AG20443 (cell line): Measurements from ENCODE around the gene PLCD4.

ENCODE experiments used
- DNase-seq: peaks from one replicate; pipeline ENCODE4 v3.0.0; 2012; ENCODE audit warnings: low spot score, mixed read lengths

Gene PLCD4

DNA sequence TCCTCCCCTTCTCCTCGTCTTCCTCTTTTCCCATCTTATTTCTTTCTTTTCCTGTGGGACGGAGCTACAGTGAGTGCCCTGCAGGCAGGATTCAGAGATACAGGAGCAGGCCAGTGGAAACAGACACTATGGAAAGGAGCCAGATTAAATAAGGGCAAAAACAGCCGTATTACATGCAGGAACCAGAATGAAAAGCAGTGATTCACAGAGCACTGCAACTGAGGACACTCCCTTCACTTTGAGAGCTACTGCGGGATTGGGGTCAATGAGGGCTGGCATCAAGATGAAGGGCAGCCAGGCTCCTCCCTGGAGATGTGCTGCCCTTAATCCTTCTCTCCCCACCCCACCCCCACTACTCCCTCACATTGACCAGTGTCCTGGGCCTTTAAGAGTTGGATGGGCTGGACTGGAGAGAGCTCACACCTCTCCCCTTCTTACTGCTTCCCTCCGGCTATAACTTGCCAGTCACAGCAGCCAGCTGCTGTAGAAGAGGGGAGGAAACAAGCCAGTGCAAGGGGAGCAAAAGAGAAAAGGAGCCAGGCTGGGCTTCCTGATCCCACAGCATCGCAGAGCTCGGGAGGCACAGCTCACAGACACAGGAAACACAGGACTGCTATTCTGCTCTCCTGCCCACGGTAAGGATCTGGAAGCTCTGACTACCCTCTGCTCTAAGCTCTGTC, at the start of gene PLCD4:
Gene PLCD4 (plus strand): TSS at position 464 of the 680 bp plus-strand sequence. CDS start 7,841 bp downstream, outside the sequence.
- peak; percentile 82 for DNase-seq

DNA sequence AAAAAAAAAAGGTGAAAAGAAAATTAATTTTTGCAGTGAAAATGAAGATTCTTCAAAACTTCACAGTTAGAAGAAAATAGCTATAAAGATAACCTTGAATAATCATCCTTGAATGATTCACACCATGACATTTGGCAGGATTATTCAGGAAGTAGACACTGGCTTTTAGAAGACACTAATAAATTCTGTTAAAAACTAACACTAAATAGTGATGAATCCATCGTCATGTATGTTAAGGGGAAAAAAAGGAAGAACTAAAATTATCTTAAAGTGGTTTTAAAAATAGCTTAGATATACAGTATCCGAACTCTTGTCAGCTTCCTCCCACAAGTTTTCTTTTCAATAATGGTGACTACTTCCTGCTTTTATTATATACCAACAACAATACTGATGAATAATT, 49.8 kb upstream of the PLCD4 start:
- no peak for DNase-seq

DNA sequence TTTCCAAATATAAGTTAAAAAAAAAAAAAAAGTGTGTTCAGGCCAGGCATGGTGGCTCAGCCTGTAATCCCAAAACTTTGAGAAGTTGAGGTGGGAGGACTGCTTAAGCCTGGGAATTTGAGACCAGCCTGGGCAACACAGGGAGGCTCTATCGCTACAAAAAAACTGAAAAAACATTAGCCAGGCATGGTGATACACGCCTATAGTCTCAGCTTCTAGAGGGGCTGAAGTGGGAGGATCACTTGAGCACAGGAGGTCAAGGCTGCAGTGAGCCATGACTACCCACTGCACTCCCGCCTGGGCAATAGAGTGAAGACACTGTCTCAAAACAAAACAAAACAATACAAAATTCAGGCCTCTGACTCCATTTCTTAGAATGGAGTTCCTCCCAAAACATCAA, 48.7 kb upstream of the PLCD4 start:
- no peak for DNase-seq

DNA sequence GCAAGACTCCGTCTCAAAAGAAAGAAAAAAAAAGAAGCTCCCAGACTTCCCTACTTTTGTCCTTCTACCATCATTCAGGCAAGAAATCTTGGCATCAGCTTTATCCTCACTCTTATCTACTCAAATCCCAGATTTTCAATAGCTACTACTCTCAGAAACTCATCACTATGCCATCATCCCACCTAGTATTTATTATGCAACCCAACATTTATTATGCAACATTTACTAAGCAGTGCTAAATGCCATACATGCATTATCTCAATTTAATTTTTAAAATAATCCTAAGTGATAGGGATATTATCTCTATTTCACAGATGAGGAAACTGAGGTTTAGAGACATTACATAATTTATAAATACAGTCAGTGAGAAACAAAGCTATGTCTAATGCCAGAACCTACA, 43.6 kb upstream of the PLCD4 start:
- DNase-seq = no peak

DNA sequence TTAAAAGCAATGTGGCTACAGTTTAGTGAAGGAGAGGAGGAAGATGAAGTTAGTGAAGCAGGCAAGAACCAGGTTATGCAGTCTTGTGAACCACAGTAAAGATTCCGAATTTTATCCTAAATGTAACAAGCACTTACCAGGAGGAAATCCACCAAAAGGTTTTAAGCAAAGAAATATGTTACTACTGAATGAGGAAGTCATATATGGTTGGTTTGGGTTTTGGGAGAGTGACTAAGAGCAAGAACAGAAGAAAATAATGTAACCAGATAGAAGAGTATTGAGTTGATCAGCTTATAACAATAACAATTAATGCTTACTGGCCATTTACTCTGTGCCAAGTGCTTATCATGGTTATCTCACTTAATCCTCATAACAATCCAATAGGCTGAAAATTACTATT, 41.4 kb upstream of the PLCD4 start:
- DNase-seq = no peak

DNA sequence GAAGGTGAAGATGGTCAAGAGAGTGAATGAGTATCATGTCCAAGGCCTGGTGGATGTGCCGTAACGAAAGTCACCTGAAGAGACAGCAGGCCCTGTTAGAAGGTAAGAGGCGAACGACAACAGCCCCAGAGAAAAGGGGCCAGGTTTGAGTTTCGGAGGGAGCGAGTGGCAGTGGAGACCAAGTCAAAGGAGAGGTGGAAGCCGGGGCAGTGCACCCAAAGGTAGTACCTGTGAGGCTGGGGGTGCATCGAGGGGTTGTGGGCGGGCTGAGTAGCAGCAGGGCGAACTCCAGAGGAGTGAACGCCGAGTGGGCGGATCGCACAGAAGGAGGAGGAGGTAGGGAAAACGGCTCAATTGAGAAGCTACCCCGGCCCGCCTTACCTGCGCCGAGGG, 39.9 kb upstream of the PLCD4 start:
- no peak for DNase-seq

DNA sequence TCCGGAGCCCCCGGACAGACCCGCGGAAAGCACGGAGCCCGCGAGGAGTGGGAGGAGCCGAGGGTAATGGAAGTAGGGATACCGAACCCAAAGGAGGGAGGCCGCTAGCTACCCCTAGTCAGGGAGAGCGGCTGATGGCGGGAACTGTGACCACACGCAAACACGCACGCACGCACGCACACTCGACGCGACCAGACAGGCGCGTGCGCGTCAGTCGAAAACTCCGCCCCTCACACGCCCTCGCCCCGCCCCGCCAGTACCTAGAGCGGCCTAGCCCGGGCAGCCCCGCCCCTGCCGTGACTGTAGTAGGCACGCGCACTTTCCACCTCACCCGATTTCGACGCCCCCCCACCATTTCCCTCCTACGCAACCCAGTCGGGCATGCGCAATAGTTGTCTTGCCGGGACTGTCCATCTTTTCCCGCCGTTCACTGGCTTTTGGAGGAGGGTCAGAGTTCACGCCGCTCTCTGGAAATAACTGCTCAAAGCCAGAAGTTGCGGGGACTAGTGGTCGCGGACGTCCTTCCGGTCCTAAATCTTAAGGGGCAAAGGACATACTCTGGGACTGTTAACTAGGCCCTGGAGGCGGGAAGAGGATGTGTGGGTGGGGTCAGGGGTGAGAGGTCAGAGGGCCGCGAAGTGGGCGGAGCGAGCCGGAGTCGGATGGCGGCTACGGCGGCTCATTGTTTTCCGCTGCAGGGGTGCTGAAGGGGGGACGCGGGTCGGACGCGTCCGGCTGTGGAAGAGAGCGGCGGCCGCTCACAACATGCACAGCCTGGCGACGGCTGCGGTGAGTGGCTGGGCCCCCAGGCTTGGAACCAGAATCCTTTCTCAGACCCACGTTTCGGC, 39.3 kb upstream of the PLCD4 start, which contains the start of the genes CNOT9 and USP37:
Gene CNOT9 (plus strand): TSS at position 650 of the 848 bp plus-strand sequence. CDS start 116 bp downstream, at position 766.
Gene USP37 (minus strand): TSS at position 162 of the 848 bp plus-strand sequence. CDS start 9,698 bp downstream, outside the sequence.
- peak; percentile 100 for DNase-seq

DNA sequence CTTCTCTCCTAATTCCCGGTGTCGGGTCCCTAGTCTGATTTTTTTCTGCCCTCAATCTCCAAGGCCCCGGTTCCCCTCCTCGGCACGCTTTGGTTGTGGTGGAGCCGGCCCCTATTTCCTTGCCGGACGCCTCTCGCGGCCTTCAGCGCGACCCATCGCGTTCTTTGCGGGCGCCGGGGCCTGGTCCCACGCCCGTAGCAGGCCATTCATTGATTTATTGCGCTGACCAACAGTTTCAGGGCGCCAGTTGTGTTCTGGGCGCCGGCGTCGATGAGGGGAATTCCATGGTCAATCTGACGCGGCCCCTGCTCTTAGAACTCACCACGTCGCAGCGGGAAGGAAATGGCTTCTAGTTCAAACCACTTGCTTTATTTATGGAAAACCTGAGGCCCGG, 38.7 kb upstream of the PLCD4 start:
- peak; percentile 63 for DNase-seq

DNA sequence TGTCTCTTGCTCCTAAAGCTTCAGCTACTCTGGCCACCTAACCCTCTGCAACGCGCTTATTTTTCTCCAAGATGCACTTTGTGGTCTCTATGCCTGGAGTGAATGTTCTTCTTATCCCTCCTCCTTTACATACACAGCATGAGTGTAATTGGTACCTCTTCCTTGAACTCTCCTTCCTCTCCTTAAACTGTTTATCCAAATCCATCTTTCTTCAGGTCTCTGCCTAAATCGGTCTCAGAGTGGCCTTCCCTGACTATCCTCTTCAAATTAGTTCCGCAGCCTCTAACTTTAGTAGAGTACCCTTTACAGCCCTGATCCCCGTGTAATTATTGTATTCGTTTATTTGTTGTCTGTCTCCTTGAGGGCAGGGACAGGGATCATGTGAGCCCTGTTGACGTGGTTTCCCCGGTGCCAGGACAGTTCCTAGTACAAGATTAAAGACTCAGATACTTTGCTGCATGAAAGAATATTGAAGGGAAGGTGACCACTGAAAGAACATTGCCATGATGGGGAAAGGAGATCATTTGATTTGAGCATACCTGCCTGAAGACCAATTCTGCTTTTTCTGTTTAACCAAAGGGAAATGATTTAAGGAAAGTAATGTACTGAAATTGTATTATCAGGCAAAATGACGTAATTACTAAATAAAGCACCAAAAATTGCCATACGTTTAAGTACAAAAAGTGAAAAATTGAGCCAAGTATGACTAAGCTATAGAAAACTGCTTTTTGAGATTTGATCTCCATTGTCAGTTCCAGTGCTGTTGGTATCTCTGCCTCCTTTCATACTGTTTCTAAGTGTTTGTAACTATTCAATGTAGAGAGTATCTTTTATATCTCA, 37.8 kb upstream of the PLCD4 start:
- peak; percentile 38 for DNase-seq

DNA sequence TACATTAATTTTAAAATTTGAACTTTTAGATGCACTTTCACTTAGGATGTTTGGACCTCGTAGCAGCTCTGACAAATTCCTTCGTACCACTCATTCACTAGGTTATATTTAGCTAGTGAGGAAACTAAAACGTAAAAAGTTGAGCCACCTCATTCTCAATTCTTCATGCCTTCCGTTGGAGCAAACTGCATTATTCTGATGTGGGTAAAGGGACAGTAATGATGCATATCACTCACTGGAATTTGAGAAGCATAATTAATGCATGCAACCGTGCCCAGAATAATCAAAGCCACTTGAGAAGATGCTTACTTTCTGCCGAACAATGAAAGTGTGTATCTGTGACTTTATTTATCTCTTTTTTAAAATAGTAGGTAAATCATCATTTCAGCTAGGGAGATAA, 36.8 kb upstream of the PLCD4 start:
- DNase-seq = peak; percentile 15

DNA sequence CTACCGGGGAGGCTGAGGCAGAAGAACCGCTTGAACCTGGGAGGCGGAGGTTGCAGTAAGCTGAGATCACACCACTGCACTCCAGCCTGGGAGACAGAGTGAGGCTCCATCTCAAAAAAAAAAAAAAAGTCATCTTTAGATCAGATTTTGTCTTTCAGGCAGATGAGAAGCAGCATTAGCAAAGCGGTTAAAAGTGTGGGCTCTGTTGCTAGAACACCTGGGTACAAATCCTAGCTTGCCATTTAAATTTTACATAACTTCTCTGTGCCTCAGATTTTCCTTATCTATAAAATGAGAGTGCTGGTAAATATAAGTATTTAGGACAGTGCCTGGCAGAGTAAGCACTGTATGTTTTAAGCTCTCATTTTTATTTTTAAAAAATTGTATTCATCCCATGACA, 30.8 kb upstream of the PLCD4 start:
- DNase-seq = no peak

DNA sequence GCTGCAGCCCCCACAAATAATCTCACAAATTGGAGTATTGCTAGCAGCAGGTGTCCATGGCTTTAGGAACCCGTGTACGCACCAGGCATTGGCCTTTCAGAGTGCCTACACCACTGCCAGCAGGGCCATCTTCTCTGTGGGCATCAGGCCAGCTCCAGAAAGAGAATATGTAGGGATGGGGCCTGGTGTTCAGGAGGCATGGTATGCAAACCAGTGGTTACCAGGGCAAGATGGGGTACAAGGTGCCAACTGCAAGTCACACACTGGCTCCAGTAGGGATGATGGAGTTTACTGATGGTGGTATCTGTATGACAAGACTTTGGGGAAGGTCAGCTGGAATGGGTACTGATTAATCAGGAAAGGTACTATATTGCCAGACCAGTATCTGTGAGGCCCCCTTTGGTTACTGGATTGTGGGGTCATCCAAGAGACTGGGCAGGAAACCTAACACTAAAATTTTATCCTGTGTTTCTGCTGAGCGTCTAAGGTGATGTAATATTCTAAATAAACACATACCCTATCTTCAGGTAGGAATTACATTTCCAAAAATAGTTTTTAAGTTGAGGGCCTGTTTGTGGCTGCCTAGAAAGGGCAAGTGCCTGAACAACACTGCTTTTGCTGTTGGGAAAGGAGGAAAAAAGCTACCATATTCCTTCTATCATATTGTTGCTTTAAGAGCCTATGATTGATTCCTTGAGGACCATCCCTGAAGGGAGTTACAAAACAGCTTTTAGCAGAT, 30.0 kb upstream of the PLCD4 start:
- no peak for DNase-seq

DNA sequence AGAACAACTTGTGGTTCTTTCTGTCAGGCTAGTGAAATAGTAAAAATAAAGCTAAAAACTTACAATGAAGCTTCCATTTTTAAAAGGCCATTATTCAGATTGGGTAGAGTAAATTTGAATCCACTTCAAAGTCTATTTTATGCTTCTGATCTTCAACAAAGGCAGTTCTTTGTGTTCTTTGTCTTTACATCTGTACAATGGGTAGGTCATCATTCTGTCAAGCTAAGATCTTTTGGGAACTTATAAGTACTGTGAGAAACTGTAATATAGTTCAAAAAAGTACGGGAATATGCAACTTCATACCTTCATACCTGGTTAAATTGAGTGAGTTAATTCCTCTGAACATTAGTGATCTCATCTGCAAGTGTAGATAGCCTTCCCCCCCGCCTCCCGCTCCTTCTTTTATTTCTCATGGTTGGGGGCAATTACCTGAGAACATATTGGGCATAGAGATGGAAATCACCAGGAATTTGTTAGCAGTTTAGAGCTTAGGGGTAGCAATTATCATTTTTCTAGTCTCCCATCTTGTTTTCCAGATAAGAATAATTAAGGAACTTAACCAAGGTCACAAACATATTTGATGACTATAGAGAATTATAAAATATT, 29.3 kb upstream of the PLCD4 start:
- no peak for DNase-seq

DNA sequence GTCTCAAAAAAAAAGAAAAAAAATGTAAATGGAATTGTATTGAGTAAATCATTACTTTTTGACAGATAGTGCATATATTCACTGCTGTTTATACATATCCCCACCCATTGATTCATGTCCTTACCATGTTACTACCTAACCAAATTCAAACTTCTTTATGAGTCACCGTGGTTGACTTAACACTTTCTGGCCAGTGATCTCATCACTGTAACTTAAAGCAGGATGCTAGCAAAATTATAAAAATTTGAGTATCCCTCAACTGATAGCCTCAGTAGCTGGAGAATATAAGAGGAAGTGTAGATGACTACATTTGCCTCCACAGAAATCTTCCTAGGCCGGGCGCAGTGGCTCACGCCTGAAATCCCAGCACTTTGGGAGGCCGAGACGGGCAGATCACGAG, 25.6 kb upstream of the PLCD4 start:
- peak; percentile 32 for DNase-seq

DNA sequence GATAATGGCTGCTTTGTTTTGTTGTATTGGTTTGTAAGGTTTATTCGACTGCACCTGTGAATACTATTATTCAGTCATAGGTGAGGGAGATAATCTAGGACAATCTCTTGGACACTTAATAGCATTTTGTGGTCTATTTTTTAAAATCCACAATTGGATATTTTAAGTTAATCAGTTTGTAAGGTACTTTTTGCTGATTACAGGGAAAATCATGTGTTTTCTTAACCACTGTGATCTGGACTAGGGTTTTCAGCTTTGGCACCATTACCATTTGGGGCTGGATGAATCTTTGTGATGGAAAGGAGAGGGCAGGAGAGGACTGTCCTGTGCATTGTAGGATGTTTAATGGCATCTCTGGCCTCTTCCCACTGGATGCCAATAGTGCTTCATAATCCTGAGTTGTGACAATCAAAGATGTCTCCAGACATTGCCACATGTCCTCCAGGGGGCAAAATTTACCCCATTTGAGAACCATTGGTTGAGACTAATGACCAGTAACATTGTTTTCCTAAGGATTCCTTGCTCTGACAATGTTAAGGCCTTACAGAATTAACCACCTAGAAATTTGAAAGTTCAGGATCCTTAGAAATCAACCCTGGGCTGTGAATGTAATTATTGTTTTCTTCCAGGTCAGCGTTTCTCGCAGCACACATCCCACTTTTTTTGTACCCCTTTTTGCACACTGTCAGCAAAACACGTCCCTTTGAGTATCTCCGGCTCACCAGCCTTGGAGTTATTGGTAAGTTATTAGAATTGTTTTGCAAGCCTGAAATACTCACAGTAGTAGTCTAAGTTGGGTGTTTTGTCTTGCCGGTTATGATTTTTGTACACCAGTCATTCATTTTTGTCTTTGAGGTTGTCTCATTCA, 23.5 kb upstream of the PLCD4 start:
- no peak for DNase-seq

DNA sequence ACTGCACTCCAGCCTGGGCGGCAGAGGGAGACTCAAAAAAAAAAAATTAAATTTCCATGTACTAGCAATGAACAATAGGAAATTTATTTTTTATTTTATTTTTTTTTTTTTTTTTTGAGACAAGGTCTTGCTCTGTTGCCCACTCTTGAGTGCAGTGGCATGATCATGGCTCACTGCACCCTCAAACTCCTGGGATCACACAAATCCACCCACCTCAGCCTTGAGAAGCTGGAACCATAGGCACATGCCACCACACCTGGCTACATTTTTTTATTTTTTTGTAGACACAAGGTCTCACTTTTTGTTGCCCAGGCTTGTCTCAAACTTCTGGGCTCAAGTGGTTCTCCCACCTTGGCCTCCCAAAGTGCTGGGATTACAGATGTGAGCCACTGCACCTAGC, 22.2 kb upstream of the PLCD4 start:
- DNase-seq = no peak

DNA sequence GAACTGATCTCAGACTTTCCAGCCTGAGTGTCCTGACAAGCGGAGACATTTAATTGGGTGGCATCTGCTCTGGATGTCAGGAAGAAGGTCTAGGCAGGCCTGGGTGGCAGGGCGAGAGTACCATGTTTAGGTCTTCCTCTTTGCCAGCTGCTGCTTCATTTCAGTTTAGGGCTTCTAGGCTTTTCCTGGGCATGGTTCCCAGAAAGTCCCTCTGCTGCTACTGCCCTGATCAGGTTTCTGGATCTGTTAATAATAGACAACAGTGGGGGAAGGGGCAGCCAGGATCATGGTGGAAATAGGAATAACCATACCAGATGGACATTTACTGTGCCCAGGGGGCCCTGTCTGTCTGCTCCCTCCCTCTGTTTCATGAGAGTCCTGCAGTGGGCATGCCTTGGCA, 2.3 kb upstream of the PLCD4 start:
- DNase-seq = no peak

DNA sequence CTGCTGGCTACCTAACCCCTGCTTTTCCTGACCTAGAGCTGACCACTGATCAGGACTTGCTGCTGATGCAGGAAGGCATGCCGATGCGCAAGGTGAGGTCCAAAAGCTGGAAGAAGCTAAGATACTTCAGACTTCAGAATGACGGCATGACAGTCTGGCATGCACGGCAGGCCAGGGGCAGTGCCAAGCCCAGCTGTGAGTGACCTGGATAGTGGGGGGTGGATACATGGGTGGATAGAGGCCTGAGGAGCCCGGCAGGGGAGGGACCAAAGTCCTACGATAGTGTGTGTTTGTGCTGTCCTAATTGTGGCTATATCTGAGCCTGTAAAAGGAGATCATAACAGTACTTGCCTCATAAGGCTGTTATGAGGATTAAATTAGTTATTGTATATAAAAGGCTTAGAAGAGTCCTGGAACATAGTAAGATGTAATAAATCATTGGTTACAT, 8.2 kb downstream of the PLCD4 start:
- no peak for DNase-seq

DNA sequence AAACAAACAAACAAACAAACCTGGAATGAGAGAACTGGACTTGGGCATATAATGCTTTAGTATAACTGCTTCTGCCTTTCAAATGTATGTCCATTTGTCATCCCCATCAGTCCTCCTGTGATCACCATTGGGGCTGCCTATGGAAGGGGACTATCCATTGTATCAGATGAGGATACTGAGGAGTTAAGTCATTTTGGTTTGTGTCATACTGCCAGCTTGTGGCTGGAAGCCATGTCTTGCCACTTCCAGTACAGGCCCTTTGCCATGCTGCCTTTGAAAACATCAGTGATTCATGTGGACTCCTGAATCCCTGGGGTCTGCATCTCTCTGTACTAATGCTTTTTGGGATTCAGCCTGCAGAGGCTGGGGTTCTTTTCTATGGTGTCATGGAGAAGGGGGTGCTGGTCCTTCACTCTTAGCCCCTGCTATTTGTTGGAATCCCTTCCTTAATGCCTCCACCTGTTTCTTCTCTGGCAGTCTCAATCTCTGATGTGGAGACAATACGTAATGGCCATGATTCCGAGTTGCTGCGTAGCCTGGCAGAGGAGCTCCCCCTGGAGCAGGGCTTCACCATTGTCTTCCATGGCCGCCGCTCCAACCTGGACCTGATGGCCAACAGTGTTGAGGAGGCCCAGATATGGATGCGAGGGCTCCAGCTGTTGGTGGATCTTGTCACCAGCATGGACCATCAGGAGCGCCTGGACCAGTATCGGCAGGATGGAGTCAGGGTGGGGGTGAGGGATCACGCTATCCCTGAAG, 10.6 kb downstream of the PLCD4 start:
- DNase-seq = no peak
